ENCODE measurements around the gene NPAS2. TPM values are rescaled to one million over a fixed set of nuclear protein-coding genes. Genes with fewer than 3 reads are reported as not detected.

Gene NPAS2
- polyA plus RNA-seq, 1 experiment = 13.5 TPM

DNA sequence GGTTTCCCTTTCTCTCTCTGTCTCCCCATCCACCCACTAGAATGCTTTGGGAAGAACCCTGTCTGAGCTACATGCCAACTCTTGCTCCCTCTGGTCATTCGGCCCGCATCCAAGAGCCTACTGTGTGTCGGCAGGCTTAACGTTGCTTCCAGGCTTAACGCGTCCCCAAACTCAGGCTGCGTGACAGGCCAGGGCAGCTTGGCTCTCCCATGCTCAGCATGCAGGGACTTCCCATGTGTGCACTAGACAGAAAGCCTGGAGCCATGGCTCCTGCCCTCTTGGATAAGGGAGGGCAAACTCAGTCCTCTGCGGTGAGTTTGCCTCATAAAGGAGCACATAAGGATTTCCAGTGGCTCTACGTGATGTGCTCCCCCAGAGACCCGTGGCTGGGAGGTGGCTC is 225.4 kb downstream of the NPAS2 start:
- TF ChIP-seq, protein P1, sequence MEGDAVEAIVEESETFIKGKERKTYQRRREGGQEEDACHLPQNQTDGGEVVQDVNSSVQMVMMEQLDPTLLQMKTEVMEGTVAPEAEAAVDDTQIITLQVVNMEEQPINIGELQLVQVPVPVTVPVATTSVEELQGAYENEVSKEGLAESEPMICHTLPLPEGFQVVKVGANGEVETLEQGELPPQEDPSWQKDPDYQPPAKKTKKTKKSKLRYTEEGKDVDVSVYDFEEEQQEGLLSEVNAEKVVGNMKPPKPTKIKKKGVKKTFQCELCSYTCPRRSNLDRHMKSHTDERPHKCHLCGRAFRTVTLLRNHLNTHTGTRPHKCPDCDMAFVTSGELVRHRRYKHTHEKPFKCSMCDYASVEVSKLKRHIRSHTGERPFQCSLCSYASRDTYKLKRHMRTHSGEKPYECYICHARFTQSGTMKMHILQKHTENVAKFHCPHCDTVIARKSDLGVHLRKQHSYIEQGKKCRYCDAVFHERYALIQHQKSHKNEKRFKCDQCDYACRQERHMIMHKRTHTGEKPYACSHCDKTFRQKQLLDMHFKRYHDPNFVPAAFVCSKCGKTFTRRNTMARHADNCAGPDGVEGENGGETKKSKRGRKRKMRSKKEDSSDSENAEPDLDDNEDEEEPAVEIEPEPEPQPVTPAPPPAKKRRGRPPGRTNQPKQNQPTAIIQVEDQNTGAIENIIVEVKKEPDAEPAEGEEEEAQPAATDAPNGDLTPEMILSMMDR (IDR thresholded peaks at IDR 0.05; ENCODE audit: low read depth, low read length) = no peak
- no peaks in the 10 kb centered on the region for H3K9me3 ChIP-seq (ENCODE audit: control insufficient read depth, insufficient read depth, low read length)
- ChIA-PET CTCF (interaction anchor here (1.5 to 3.8 kb wide), 2 partner anchors 9 to 143 kb away, joined by 7 to 22 read pairs; no protein-coding TSS in a partner anchor), POLR2A (no interaction called here)
- no peak overlapping the region for H3K4me3 ChIP-seq (ENCODE audit: low read depth, low read length)
- H3K27me3 ChIP-seq (ENCODE audit: control insufficient read depth, insufficient read depth, low read length) = peaks cover 10% of the 10 kb centered on the region
- DNase-seq (ENCODE audit: low read depth, low spot score) = no peak
- H3K27ac ChIP-seq (ENCODE audit: low read depth, low read length) = no peak overlapping the region

Other genes starting within 250 kb of the NPAS2 start
- gene RPL31, start 182.2 kb downstream of the NPAS2 start, polyA plus RNA-seq (2011; rRNA removed) = 2,534 and 2,992 TPM in 2 replicates

All from AG04450 (cell line).